Stimulated activated CD8-positive, alpha-beta memory T cell treated with anti-CD3 and anti-CD28 coated beads, Interleukin-7, amount 100 ng/mL, for 48 hours (primary cell): Measurements from ENCODE around the gene EDEM1.

Experiments used
- DNase-seq, 2 donors: peaks; one replicate each; pipeline ENCODE4 v3.0.0-alpha.2; 2020; ENCODE audit warnings: low read depth in 1 of 2; ENCODE audit errors: extremely low read depth in 1 of 2

The EDEM1 gene

GRCh38 chr3:5264093-5264600 is 76.6 kb downstream of the EDEM1 start:
- DNase-seq: no peak

DNA sequence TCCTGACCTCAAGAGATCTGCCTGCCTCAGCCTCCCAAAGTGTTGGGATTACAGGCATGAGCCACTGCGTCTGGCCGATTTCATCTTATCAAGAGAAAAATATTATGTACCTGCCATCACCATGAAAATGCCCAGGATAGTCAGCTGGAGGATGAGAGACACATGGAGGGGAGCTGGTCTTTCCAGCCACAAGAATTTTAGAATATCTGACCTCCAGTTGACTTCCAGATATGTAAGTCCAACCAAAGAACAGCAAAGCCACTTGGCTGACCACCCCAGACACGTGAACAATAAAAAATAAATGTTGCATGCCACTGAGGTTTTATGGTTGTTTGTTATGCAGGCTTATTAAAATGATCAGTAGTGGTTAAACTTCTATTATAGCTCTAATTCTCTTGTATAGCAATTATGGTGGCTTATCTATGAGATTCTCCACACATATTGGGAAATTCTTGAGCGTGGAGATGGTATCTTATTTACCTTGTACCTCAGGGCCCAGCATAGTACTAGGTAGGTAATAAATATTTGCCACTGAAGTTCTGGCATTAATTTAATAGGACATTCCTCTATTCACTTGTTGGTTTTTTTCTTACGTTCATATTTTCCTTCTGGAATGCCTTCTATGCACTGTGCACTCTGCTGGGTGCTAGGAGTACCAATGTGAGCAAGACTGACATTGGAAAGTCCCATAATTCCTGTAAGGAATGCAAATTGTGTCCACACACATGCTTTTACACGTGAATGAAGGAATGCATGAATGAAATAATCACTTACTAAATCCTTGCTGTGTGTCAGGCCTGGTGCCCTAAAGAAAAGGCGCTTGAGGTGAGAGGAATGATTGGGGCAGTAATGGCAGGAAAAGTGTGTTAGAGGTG is 77.6 kb downstream of the EDEM1 start:
- DNase-seq: no peak

DNA sequence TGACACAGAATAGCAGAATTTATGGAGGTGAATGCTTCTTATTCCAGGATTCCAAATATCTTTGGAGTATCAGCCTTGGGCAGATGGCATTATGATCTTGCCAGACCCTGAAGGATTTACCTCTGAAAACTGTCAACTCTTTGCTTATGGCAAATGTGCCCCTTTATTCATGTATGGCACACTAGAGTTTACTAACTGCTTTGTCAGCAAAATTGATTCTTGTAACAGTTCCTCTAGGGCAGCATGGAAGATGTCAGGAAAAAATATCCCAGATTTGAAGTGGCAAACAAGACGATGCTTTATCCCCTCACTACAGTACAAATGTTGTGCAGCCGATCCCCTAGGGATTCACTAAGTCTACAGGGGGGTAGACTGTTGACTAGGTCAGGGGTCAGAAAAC is 79.7 kb downstream of the EDEM1 start:
- no peak for DNase-seq

- no peak for DNase-seq
Observed at GRCh38 chr3:5267889-5268288, 80.4 kb downstream of the EDEM1 start.
